GM12891 (cell line): ENCODE results near the gene SERF2.
"Not testable (repeated sequence)": the region's sequence is repeated elsewhere in the genome, so short reads cannot be mapped to it uniquely, and the experiment has no call there.

Source experiments
- DNase-seq: peaks from one replicate; pipeline ENCODE4 v3.0.0; 2011; ENCODE audit warnings: low spot score; ENCODE audit not compliant: insufficient read length
- FAIRE-seq: peaks from 2 replicates; lab custom pipeline; 2011; peaks lifted over from hg19 to GRCh38; lab: Jason Lieb, UNC
- PAX5 ChIP-seq: IDR thresholded peaks from 2 replicates; pipeline ENCODE4 v1.6.1; 2011; ENCODE audit warnings: low read length, moderate library complexity, mild to moderate bottlenecking; ENCODE audit not compliant: insufficient read depth, severe bottlenecking
- POLR2A ChIP-seq: IDR thresholded peaks from 2 replicates; pipeline ENCODE4 v1.6.1; 2011; ENCODE audit warnings: low read depth, low read length, control low read depth
- POLR2AphosphoS5 ChIP-seq: IDR thresholded peaks from 2 replicates; pipeline ENCODE4 v1.6.1; 2011; ENCODE audit warnings: low read depth, low read length, control low read depth
- POU2F2 ChIP-seq: IDR thresholded peaks from 2 replicates; pipeline ENCODE4 v1.6.1; 2011; ENCODE audit warnings: low read depth, mild to moderate bottlenecking, control low read depth, low read length, moderate library complexity
- SPI1 ChIP-seq: IDR thresholded peaks from 2 replicates; pipeline ENCODE4 v1.6.1; 2011; ENCODE audit warnings: low read depth, low read length, control low read depth
- TAF1 ChIP-seq: IDR thresholded peaks from 2 replicates; pipeline ENCODE4 v1.6.1; 2011; ENCODE audit warnings: low read depth, low read length, control low read depth

The SERF2 gene

DNA sequence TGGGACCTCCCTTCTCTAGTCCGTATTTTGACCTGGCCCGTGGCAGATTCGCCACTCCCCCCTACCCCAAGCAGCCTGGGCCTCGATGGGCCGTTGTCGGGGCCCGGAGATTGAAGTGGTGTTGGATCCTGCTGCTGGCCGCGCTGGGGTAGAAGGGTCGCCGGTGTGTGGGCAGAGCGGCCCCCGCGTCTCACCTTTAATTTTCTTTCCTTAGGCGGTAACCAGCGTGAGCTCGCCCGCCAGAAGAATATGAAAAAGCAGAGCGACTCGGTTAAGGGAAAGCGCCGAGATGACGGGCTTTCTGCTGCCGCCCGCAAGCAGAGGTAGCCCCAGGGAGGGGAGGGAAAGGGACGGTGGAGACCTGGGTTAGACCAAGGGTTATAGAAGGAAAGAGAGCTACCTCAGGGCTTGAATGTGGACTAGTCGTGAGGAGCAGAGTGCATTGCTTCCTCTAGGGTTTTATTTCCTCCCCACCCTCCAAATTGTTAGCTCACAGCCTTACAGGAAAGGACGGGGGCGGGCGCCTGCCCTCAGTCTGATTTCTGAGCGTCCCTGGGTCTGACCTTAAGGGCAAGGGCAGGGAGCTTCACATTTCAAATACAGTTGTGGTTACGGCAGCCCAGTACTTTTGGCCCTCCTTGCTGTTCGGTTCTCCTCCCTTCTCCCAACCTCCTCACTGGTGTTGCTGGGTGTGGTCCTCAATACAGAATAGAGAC lies 799 bp downstream of the SERF2 start:
- FAIRE-seq: no peak

GRCh38 chr15:43793647-43794046 lies 1.5 kb downstream of the SERF2 start:
- DNase-seq (no peak), FAIRE-seq (no peak)
- TF ChIP-seq PAX5: no peak
- no peak for TF ChIP-seq TAF1

More for the DNA sequence above, 799 bp downstream of the SERF2 start:
- no peak for DNase-seq
- peak; percentile 41; the same call in 1 of the 2 replicates for TF ChIP-seq POLR2A
- TF ChIP-seq POLR2AphosphoS5: no peak; the same call in 1 of the 2 replicates
- no peak for TF ChIP-seq PAX5
- TF ChIP-seq POU2F2: no peak
- TF ChIP-seq SPI1: no peak
- no peak; the same call in 1 of the 2 replicates for TF ChIP-seq TAF1

DNA sequence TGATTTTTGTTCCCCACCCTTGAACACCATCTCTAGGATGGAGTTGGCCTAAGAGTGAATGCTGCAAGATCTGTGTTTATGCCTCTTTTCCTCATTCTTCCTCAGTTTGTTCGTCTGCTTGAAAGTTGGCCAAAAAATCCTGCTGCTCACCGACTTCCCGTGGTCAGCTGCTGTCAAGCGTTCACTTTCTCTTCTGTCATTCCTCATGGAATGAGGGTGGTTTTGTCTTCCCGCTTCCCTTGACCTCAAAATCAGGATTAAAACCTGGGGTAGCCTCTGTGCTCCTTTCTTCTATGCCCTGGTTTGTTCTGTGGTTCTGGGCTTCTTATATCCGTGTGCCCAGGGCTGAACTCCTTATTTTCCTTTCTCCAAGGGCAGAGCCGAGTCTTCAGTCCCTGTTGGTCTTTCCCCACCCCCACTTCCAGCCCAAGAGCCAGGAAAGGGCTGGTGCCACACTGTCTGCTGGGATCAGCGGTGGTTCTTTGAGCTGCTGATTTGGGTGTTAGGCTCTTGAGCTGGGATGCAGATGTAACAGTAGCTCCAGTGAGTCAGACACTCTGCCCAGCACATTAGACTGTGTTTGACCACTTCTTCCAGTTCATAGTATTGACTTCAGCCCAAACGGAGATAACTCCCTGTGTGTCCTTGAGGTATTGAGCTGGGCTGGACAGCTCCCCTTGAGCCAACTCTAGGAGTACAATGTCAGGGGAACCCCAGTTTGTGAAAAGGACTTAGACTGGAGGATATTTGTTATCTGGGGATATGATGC lies 2.3 kb downstream of the SERF2 start:
- no peak for TF ChIP-seq PAX5
- TF ChIP-seq POLR2A: peak; percentile 19; the same call in 1 of the 2 replicates
- TF ChIP-seq POU2F2: no peak
- no peak for TF ChIP-seq POLR2AphosphoS5
- TF ChIP-seq SPI1: no peak
- no peak for TF ChIP-seq TAF1
- DNase-seq: no peak
- no peak for FAIRE-seq

DNA sequence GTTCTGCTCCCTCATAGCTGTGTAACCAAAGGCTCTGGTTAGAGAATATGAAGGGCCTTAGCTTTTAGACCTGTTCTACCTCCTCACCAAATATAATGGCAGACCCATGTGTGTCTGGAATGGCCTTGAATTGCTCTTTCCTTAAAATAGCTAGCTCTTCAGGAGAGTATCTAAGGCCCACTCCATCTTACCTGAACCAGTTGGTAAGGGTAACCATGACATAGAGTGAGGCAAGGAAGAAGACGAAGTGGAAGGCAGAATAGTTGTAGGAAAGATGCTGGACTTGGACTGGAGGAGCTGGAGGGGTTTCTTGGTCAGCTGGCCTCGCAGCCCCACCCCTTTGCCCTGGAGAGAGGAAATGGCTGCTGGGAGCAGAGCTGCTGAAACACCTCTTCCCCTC lies 3.1 kb downstream of the SERF2 start:
- TF ChIP-seq POLR2AphosphoS5 (peak; percentile 53; the same call in 1 of the 2 replicates), POU2F2 (no peak), PAX5 (no peak), SPI1 (no peak), POLR2A (no peak), TAF1 (no peak)
- FAIRE-seq: no peak
- DNase-seq: no peak

DNA sequence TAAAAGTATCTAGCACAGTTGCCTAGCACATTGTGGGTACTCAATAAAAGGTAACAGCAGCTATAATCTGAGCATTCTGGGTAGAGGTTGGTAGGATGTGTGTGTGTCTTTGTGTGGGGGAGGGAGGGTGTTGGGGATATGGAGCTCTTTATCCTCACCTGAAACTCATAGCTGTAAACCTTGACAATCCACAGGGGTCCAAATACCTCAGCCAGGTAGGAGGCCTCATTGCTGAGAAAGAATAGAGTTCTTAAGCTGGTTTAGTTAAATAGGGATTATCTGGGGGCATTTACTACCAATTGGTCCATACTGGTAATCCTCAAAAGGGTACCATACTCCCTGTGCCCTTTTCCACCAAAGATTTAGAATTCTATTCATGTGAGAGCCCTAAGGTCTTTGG lies 3.9 kb downstream of the SERF2 start:
- FAIRE-seq (no peak), DNase-seq (no peak)
- TF ChIP-seq POLR2A (no peak), TAF1 (no peak), PAX5 (no peak), POU2F2 (no peak), POLR2AphosphoS5 (no peak), SPI1 (no peak)

GRCh38 chr15:43796566-43796965 lies 4.4 kb downstream of the SERF2 start:
- 0 out of 2 replicates have a peak, but pooled peaks have one; percentile 24 for TF ChIP-seq POLR2AphosphoS5
- no peak for TF ChIP-seq SPI1
- no peak for FAIRE-seq
- no peak for DNase-seq

DNA sequence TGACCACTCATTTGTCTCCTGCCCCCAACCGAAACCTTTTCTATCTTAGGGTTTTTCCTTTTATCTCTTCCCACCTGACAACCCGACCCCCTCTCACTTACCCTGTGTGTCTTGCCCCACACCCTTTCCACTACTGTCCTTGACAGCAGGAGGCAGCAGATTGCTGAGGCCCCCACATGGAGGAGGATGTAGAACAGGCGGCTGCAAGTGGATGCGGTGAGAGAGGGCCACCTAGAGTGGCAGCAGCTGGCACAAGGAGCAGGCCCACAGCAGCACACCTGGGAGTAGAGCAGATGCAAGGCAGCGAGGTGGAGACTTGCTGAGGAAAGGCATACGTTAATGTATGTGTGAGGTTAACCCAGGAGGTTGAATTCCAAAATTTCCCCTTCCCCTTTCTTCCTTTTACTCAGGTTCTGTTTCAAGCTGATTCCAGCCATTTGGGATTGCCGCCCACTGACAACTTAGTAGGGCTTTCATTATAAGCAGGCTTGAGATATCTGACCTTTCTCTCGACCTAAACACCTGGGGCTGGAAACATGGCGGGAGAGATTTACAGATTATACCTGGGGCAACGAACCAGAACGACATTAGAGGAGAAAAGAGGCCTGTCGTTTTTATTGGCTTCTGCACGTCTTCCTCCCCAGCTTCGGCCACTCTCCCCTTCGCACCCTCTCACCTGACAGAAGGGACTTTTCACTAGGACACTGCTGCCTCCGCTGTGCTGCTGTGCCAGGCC lies 7.3 kb downstream of the SERF2 start:
- FAIRE-seq: no peak

GRCh38 chr15:43799945-43800285 lies 7.8 kb downstream of the SERF2 start, which contains the start of gene SERINC4:
Gene SERINC4 (minus strand): TSS chr15:43800220. CDS start chr15:43799986, 234 bp downstream.
- FAIRE-seq (no peak), DNase-seq (no peak)
- TF ChIP-seq PAX5 (no peak), TAF1 (no peak)

More for the DNA sequence above, 7.3 kb downstream of the SERF2 start:
- DNase-seq: no peak
- TF ChIP-seq POLR2AphosphoS5 (no peak), POU2F2 (no peak), PAX5 (peak; percentile 30), POLR2A (no peak), TAF1 (no peak), SPI1 (no peak)

DNA sequence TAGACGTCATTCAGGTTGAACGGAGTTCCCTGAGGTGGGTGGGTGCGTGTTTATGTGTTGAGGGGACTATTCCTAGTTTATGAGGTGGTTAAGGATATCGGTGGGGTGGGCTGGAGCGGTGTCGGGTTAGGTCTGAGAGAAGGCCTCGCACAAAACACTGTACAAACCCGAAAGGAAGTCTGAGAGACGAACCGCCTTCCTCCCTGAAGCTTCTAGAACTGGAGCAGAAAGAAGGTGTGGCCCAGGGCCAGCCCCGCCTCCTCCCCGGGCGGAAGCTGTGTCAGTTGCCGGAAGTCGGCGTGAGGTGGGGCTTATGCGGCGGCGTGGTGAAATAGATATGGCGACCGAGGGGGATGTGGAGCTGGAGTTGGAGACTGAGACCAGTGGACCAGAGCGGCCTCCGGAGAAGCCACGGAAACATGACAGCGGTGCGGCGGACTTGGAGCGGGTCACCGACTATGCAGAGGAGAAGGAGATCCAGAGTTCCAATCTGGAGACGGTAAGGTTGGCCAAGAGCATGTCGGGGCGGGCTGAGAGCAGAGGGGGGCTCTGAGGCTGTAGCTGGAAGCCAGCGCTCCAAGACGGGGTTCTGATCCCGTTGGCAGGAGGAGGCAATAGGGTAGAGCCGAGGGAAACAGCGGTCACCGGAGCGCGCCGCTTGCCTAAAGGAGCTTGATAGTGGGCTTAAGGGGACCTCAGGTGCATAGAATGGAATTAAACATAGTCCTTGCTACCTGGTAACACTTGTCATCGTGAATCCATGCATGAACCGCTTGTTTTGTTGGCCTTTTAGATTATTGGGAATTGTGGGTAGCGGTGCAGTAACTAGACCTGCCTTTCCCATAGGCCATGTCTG lies 8.4 kb downstream of the SERF2 start, which contains the start of gene HYPK:
HYPK (plus strand) TSS at position 314 of the 856 bp plus-strand sequence; CDS start at position 338, 24 bp downstream.
- FAIRE-seq (peak; percentile 94), DNase-seq (peak; percentile 70)
- TF ChIP-seq POLR2A: peak; percentile 90
- peak; percentile 21; the same call in 1 of the 2 replicates for TF ChIP-seq SPI1
- TF ChIP-seq TAF1: peak; percentile 87; the same call in 1 of the 2 replicates
- TF ChIP-seq PAX5: no peak
- TF ChIP-seq POLR2AphosphoS5: peak; percentile 97
- peak; percentile 67 for TF ChIP-seq POU2F2

DNA sequence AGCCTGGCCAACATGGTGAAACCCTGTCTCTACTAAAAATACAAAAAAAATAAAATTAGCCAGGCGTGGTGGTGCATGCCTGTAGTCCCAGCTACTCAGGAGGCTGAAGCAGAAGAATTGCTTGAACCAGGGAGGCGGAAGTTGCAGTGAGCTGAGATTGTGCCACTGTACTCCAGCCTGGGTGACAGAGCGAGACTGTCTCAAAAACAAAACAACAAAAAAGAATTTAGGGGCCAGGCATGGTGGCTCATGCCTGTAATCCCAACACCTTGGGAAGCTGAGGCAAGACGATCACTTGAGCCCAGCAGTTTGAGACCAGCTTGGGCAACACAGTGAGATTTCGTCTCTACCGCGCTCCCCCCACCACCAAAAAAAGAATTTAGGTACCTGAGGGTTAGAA lies 10.6 kb downstream of the SERF2 start:
- not testable (repeated sequence) for FAIRE-seq

More for the DNA sequence above, 10.6 kb downstream of the SERF2 start:
- DNase-seq: not testable (repeated sequence)
